CD4-positive, alpha-beta T cell treated with Interferon gamma for 1 hour (primary cell): Measurements from ENCODE around the gene TRAF7.
"Not testable (repeated sequence)": the region's sequence is repeated elsewhere in the genome, so short reads cannot be mapped to it uniquely, and the experiment has no call there.

Experiments used
- DNase-seq: peaks from one replicate; pipeline ENCODE4 v3.0.0-alpha.2; 2020

The TRAF7 gene

DNA sequence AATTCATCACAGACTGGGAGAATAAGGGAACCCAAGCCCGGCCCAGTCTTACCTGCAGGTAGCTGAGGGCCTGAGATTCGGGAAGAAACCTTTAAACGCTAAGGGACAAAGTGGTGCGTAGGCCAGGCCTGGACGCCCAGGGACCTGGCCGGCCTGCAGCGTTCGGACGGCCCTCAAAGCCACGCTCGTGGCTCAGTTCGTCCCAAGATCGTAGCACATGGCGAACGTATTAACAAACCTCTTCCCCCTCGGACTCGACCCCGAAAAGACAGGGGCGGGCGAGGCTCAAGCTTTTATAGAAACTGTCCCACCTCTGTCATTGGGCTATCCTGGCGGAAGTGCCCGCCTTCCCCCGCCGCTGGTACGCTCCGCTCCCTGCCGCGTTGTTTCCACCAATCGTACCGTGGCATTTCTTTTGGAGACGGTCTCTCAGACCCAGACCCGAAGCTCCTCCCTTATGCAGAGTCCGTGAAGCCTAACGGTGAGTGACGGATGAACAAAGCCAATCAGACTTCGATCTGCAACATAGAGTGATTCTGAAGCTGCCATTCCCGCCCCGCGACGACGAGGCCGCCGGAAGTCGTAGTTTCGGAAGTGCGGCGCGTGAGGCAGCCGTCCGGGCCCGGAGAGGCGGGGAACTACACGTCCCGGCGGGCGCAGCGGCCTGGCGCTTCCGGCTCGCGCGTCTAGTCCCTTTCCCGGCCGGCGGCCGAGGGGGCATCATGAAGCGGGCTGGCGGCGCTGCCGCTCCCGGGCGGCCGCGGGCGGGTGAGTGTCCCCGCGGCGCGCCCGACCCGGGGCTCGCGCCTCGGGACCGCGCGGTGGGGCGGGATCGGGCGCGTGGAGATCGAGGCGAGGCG is at the start of gene TRAF7:
Gene TRAF7, plus strand, starts transcription at position 692 of the 860 bp plus-strand sequence. CDS start 8,139 bp downstream, outside the sequence.
- DNase-seq = peak; percentile 100

GRCh38 chr16:2106211-2106610 is 49.4 kb upstream of the TRAF7 start:
- not testable (repeated sequence) for DNase-seq

DNA sequence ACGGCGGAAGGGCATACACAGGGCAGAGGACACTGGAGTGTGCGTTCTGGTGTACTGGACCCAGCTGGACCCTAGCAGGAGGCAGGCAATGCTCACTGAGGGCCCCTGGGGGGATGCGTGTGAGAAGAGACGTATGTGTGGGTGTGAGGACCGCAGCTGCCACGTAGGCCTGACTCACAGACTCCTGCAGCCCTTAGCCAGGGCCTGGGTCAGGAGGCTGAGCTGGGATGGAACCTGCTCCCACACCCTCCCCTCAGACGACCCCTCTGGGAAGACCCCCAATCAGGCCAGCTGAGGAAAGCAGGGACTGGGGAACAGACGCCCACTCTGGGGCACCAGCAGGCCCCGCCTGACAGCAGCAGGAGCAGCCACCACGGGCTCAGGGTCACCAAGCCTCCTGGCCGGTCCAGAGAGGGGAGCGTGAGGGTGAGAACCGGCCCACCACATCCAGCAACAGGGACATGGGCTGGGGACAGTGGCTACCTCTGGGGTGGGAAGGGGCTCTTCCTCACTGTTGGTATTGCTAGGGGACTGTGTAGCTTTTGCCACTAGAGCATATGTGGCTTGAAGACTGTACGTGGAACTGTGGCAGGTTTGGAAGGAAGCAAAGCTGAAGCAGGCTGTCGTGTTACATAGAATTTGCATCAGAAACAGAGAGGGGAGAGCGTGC is 48.3 kb upstream of the TRAF7 start:
- not testable (repeated sequence) for DNase-seq

- not testable (repeated sequence) for DNase-seq
These were observed 47.8 kb upstream of the TRAF7 start for GRCh38 chr16:2107791-2108125.

DNA sequence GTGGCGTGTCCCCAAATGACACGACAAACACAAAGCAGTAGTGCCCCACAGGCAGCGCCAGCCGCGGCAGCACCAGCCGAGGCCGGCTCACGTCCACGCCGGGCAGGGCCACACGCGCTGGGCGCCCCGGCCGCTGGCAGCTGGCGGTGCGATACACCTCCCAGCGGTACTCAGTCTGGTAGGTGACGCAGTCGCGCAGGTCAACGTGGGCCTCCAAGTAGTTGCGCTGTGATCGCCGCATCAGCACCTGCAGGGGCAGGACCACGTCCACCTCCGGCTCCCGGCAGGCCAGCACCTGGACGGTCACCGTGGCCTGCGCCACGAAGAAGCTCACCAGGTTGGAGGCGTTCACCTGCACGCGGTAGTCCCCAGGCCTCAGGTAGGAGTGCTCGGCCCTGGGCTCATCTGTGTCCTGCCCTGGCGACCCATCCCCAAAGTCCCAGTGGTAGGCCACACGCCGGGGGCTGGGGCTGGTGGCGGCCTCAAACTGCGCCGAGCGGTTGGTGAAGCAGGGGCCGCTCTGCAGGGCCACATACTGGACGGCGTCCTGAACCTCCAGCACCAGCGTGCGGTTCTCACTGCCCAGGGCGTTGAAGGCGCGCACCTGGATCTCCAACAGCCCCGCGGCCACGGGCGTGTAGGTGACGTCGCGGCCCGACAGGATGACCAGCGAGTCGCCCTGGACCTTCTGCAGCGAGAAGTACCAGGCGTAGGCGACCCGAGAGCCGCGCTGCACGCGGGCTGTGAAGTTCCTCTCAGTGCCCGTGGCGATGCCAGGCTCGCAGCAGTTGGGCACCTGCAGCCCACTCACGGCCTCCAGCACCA is 46.9 kb upstream of the TRAF7 start:
- not testable (repeated sequence) for DNase-seq

GRCh38 chr16:2109271-2109580 is 46.4 kb upstream of the TRAF7 start:
- DNase-seq = not testable (repeated sequence)

- not testable (repeated sequence) for DNase-seq
These were observed 45.7 kb upstream of the TRAF7 start for GRCh38 chr16:2109872-2110271.

GRCh38 chr16:2110332-2111008 is 45.1 kb upstream of the TRAF7 start:
- not testable (repeated sequence) for DNase-seq

DNA sequence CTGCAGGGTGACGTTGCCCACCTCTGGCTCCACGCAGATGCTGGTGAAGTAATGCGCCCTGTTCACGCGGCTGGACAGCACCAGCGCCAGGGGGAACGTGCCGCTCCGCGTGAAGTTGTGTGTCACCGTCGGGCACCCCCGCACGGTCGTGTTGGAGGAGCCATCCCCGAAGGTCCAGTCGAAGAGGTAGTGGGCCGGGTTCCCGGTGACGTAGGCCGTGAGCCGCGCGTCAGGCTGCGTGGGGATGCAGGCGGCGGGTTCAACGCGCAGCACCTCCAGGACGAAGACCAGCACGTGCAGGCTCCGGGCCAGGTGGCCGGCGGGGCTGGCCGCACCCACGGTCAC is 44.6 kb upstream of the TRAF7 start:
- DNase-seq = not testable (repeated sequence)

GRCh38 chr16:2111412-2112335 is 43.9 kb upstream of the TRAF7 start:
- not testable (repeated sequence) for DNase-seq

GRCh38 chr16:2112539-2113106 is 43.0 kb upstream of the TRAF7 start:
- DNase-seq = not testable (repeated sequence)

- DNase-seq = not testable (repeated sequence)
These were observed 41.4 kb upstream of the TRAF7 start for GRCh38 chr16:2114225-2114624.

- DNase-seq = not testable (repeated sequence)
These were observed 40.5 kb upstream of the TRAF7 start for GRCh38 chr16:2114885-2115590.

DNA sequence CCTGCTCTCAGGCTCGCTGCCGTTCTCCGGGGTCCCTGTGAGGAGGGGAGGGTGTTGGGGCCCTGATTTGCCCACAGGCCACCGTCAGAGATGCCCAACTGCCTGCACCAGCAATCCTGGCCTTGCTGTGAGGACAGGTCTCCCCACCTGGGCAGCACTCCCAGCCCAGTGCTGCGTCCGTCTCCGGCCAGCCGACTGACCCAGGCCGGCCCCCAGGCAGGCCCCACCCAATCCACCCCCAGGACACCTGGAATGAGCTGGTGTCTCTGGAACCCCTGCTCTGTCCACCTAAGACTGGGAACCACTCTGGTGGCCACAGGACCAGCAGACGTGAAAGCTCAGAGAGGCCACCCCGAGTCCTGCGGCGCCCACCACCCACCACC is 40.0 kb upstream of the TRAF7 start:
- DNase-seq = no peak

DNA sequence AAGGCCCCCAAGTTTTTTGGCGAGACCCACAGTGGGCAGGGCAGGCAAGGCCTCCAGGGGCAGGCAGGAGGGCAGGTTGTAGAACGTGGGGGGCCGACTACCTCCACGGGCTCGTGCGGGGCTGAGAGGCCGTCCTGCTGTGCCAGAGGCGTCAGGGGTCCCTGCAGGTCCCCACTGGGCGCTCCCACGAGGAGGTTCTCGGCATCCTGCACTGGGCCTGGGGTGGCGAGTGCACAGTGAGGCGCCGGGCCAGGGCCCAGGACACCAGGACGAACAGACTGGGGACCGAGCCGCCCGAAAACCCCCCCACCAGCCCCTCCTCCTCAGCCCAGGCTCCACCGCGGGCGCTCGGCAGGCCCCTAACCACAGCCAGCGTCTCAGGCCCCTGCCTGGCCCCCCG is 39.2 kb upstream of the TRAF7 start:
- DNase-seq = not testable (repeated sequence)

- not testable (repeated sequence) for DNase-seq
These were observed 38.2 kb upstream of the TRAF7 start for GRCh38 chr16:2117341-2117740.

GRCh38 chr16:2117960-2118722 is 37.4 kb upstream of the TRAF7 start:
- not testable (repeated sequence) for DNase-seq

DNA sequence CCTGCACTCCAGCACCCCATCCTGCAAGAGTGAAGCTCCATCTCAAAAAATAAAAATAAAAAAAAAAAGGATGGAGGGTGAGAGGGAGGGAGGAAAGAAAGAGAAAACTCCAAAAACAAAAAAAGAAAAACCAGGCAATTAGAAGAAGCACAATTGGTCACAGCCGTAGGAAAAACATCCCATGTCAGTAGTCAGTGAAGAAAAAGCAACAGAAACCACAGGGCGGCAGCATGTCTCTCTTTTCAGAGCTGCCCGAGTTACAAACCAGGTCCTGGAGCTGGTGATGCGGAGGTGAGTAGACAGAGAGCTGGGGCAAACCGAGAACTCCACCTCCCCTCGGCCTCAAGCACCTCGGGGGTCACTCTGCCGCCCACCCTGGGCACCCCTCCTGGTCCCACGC is 34.3 kb upstream of the TRAF7 start:
- peak; percentile 19 for DNase-seq

GRCh38 chr16:2121853-2122252 is 33.7 kb upstream of the TRAF7 start:
- DNase-seq = no peak

DNA sequence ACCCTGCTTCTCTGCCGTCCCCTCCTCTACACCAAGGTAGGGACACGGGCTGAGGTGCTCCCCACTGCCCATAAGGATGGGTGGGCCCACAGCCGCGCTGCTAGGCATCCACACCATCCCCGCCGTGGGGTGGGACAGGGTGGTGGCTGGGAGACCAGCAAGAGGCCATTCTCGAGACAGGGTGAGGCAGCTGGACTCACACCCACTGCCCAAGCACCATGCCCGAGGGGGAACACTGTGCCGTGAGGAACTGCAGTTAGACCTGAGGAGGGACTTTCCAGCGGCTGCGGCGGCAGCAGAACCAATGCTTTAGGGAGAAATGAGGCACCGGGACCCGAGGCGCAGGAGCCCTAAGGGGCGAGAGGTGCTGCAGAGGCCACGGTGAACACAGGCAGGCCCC is 33.2 kb upstream of the TRAF7 start:
- DNase-seq = no peak
